ENCODE measurements around the gene CLOCK.

DNA sequence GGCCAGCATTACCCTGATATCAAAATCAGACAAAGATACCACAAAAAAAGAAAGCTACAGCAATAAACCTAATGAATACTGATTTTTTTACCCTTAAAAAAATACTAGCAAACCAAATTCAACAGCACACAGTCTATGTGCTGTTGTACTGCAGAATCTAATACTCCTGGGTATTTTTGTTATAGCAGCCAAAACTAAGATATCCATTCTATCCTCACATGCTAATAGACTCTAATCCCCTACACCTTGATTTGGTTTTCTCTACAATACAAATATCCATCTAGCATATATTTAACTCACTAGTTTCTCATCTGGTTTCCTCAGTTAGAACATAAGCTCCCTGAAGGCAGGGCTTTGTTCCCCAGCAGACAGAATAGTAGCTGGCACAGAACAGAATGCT is 12.4 kb downstream of the CLOCK start:
- TF ChIP-seq REST (IDR thresholded peaks at IDR 0.05; ENCODE audit: insufficient read depth in 1 of 2, low read depth in 2 of 2, low read length in 2 of 2): no peak
- TF ChIP-seq SIN3A (IDR thresholded peaks at IDR 0.05; ENCODE audit: borderline replicate concordance, insufficient read depth, low read length): no peak
- TF ChIP-seq POLR2AphosphoS5 (IDR thresholded peaks at IDR 0.05; ENCODE audit: low read depth, low read length): no peak
- no peak for TF ChIP-seq TAF1 (IDR thresholded peaks at IDR 0.05; ENCODE audit: borderline replicate concordance, insufficient read depth, low read length)

All from PFSK-1 (cell line).